ENCODE measurements around the gene CBX4. TPM values are rescaled to one million over a fixed set of nuclear protein-coding genes. Genes with fewer than 3 reads are reported as not detected.

The CBX4 gene
- polyA plus RNA-seq, 1 donor (not counting 4 experiments of a cell fraction or from before 2014, with no cell fraction given): 7.0 TPM

DNA sequence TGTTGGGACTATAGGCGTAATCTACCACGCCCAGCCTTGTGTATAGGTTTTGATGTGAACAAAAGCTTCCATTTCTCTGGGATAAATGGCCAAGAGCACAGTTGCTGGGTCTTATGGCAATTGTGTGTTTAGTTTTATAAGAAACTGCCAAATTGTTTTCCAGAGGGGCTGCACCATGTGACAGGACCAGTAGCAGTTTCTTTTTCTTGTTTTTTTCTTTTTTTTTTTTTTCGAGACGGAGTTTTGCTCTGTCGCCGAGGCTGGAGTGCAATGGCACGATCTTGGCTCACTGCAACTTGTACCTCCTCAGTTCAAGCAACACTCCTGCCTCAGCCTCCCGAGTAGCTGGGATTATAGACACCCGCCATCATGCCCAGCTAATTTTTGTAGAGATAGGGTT, 34.3 kb upstream of the CBX4 start:
- FAIRE-seq (no peak), DNase-seq (ENCODE audit: low read depth, low spot score) (no peak)
- dilution Hi-C loops (cut with MboI; ENCODE audit: extremely low pct_ligation_motif_present, low sequenced_read_pairs): no loop called here
- no peaks in the 10 kb centered on the region for H3K4me1 ChIP-seq (ENCODE audit: control insufficient read depth, extremely low read depth, insufficient read depth, low read length)
- H4K20me1 ChIP-seq (ENCODE audit: control insufficient read depth, extremely low read depth, insufficient read depth, low read length): no peaks in the 10 kb centered on the region
- H3K9ac ChIP-seq (ENCODE audit: control insufficient read depth, extremely low read depth, insufficient read depth, low read length): no peak overlapping the region
- no peak overlapping the region for H3K4me2 ChIP-seq (ENCODE audit: control insufficient read depth, extremely low read depth, insufficient read depth, low read depth, low read length)
- TF ChIP-seq EZH2 (IDR thresholded peaks at IDR 0.05; ENCODE audit: low read length): no peak
- TF ChIP-seq, protein P1, sequence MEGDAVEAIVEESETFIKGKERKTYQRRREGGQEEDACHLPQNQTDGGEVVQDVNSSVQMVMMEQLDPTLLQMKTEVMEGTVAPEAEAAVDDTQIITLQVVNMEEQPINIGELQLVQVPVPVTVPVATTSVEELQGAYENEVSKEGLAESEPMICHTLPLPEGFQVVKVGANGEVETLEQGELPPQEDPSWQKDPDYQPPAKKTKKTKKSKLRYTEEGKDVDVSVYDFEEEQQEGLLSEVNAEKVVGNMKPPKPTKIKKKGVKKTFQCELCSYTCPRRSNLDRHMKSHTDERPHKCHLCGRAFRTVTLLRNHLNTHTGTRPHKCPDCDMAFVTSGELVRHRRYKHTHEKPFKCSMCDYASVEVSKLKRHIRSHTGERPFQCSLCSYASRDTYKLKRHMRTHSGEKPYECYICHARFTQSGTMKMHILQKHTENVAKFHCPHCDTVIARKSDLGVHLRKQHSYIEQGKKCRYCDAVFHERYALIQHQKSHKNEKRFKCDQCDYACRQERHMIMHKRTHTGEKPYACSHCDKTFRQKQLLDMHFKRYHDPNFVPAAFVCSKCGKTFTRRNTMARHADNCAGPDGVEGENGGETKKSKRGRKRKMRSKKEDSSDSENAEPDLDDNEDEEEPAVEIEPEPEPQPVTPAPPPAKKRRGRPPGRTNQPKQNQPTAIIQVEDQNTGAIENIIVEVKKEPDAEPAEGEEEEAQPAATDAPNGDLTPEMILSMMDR (optimal IDR thresholded peaks at IDR 0.05 in 1 of 3, IDR thresholded peaks at IDR 0.05 in 1 of 3, conservative IDR thresholded peaks at IDR 0.05 in 1 of 3; ENCODE audit: extremely low read depth in 1 of 3, insufficient read depth in 2 of 3, low read length in 3 of 3): no peak
- no peaks in the 10 kb centered on the region for H3K79me2 ChIP-seq (ENCODE audit: control insufficient read depth, insufficient read depth, low read length)
- H2AFZ ChIP-seq (ENCODE audit: control insufficient read depth, low read length): no peak overlapping the region
- H3K4me3 ChIP-seq (ENCODE audit: control insufficient read depth in 2 of 3, extremely low read depth in 1 of 3, insufficient read depth in 2 of 3, low read depth in 1 of 3, low read length in 3 of 3): no peak overlapping the region
- H3K27me3 ChIP-seq (ENCODE audit: control insufficient read depth, extremely low read depth, insufficient read depth, low read length): peaks cover 9% of the 10 kb centered on the region
- H3K9me3 ChIP-seq (ENCODE audit: control insufficient read depth, low read depth, low read length): no peaks in the 10 kb centered on the region
- no peaks in the 10 kb centered on the region for H3K9me1 ChIP-seq (ENCODE audit: control insufficient read depth, extremely low read depth, insufficient read depth, low read length)
- no peak overlapping the region for H3K27ac ChIP-seq (ENCODE audit: control insufficient read depth, insufficient read depth, low read length)
- no peaks in the 10 kb centered on the region for H3K36me3 ChIP-seq (ENCODE audit: control insufficient read depth in 2 of 2, extremely low read depth in 1 of 2, insufficient read depth in 2 of 2, low read length in 2 of 2)

DNA sequence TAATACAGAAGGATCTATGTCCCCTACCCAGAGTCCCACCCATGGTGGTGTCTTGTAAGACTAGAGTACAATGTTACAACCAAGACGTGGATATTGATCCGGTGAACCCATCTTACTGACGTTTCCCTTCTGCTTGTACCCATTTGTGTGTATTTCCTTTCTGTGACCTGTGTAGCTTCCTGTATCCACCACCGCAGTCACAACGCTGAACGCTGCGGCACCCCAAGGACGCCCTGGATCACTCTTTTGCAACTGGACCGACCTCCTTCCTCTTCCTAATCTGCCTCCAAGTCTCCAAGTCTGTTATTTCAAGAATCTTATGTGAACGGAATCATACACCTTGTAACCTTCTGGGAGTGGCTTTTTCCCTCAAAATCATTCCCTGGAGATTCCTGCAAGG, 33.5 kb upstream of the CBX4 start:
- Histone ChIP-seq H3K36me3 (ENCODE audit: control insufficient read depth in 2 of 2, extremely low read depth in 1 of 2, insufficient read depth in 2 of 2, low read length in 2 of 2) (no peaks in the 10 kb centered on the region), H3K9ac (ENCODE audit: control insufficient read depth, extremely low read depth, insufficient read depth, low read length) (no peak overlapping the region), H4K20me1 (ENCODE audit: control insufficient read depth, extremely low read depth, insufficient read depth, low read length) (no peaks in the 10 kb centered on the region), H2AFZ (ENCODE audit: control insufficient read depth, low read length) (no peak overlapping the region), H3K4me2 (ENCODE audit: control insufficient read depth, extremely low read depth, insufficient read depth, low read depth, low read length) (no peak overlapping the region), H3K79me2 (ENCODE audit: control insufficient read depth, insufficient read depth, low read length) (no peaks in the 10 kb centered on the region), H3K9me3 (ENCODE audit: control insufficient read depth, low read depth, low read length) (no peaks in the 10 kb centered on the region), H3K27me3 (ENCODE audit: control insufficient read depth, extremely low read depth, insufficient read depth, low read length) (peaks cover 3% of the 10 kb centered on the region), H3K4me3 (ENCODE audit: control insufficient read depth in 2 of 3, extremely low read depth in 1 of 3, insufficient read depth in 2 of 3, low read depth in 1 of 3, low read length in 3 of 3) (no peak overlapping the region), H3K4me1 (ENCODE audit: control insufficient read depth, extremely low read depth, insufficient read depth, low read length) (no peaks in the 10 kb centered on the region), H3K9me1 (ENCODE audit: control insufficient read depth, extremely low read depth, insufficient read depth, low read length) (no peaks in the 10 kb centered on the region), H3K27ac (ENCODE audit: control insufficient read depth, insufficient read depth, low read length) (no peak overlapping the region)
- no peak for FAIRE-seq
- dilution Hi-C loops (cut with MboI; ENCODE audit: extremely low pct_ligation_motif_present, low sequenced_read_pairs): no loop called here
- no peak for TF ChIP-seq EZH2 (IDR thresholded peaks at IDR 0.05; ENCODE audit: low read length)
- TF ChIP-seq, protein P1 (optimal IDR thresholded peaks at IDR 0.05 in 1 of 3, IDR thresholded peaks at IDR 0.05 in 1 of 3, conservative IDR thresholded peaks at IDR 0.05 in 1 of 3; ENCODE audit: extremely low read depth in 1 of 3, insufficient read depth in 2 of 3, low read length in 3 of 3): no peak
- no peak for DNase-seq (ENCODE audit: low read depth, low spot score)

Measured in keratinocyte (primary cell).